ENCODE data around the gene KMT2D. TPM values are rescaled to one million over a fixed set of nuclear protein-coding genes. Genes with fewer than 3 reads are reported as not detected.

Gene KMT2D, protein sequence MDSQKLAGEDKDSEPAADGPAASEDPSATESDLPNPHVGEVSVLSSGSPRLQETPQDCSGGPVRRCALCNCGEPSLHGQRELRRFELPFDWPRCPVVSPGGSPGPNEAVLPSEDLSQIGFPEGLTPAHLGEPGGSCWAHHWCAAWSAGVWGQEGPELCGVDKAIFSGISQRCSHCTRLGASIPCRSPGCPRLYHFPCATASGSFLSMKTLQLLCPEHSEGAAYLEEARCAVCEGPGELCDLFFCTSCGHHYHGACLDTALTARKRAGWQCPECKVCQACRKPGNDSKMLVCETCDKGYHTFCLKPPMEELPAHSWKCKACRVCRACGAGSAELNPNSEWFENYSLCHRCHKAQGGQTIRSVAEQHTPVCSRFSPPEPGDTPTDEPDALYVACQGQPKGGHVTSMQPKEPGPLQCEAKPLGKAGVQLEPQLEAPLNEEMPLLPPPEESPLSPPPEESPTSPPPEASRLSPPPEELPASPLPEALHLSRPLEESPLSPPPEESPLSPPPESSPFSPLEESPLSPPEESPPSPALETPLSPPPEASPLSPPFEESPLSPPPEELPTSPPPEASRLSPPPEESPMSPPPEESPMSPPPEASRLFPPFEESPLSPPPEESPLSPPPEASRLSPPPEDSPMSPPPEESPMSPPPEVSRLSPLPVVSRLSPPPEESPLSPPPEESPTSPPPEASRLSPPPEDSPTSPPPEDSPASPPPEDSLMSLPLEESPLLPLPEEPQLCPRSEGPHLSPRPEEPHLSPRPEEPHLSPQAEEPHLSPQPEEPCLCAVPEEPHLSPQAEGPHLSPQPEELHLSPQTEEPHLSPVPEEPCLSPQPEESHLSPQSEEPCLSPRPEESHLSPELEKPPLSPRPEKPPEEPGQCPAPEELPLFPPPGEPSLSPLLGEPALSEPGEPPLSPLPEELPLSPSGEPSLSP (N-terminal part only)
- total RNA-seq: 100 to 1,000 TPM in 1 of 2 donors, 10 to 100 TPM in 1; 67.7 to 110 TPM

- Mint-ChIP-seq H3K36me3 (peaks cover 16 to 22% of the 10 kb centered on the region in 2 donors), H3K27ac (peak within 1 kb of the TSS; percentile 95 to 97), H3K9me3 (no peaks in the 10 kb centered on the region)
- ATAC-seq (peak; percentile 79 to 83), DNase-seq (ENCODE audit: low spot score in 2 of 2) (peak; percentile 85 to 92)
Measured at GRCh38 chr12:49060237-49061156, at the start of gene KMT2D. Gene KMT2D, minus strand, starts transcription at chr12:49060794. Its CDS starts 5,470 bp downstream, at chr12:49055324.

- peaks cover 5 to 7% of the 10 kb centered on the region in 2 donors for H3K36me3 Mint-ChIP-seq
- ATAC-seq (no peak), DNase-seq (ENCODE audit: low spot score in 2 of 2) (no peak)
- H3K27ac Mint-ChIP-seq: peak overlapping the region; percentile 97 to 98
- no peaks in the 10 kb centered on the region for H3K9me3 Mint-ChIP-seq
Measured at GRCh38 chr12:49109641-49110463, 49.3 kb upstream of the KMT2D start.

DNA sequence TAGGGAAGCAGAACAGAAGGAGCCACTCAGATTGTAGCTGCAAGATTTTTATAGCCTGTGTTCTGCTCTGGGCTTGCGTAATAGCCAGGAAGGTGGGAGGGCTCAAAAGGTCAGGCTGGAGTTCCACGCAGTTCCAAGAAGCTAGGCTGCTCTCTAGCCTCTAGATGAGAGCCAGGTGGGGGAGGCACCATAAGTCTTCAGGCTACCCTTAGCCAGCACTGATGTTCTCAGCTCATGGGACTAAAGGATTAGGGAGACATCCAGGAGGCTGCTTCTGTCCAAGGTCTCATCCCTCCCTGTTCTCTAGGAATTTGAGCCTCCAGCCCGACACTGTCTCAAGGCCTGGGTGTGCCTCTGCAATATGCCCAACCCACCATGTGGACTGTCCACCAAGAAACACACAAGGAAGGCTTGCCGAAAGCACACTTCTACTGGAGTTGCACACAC is 48.4 kb upstream of the KMT2D start:
- no peak for ATAC-seq
- DNase-seq (ENCODE audit: low spot score in 2 of 2): no peak
- Mint-ChIP-seq H3K36me3 (peaks cover 5 to 7% of the 10 kb centered on the region in 2 donors), H3K27ac (peak overlapping the region in 1 of 2 donors; percentile 97), H3K9me3 (no peaks in the 10 kb centered on the region)

DNA sequence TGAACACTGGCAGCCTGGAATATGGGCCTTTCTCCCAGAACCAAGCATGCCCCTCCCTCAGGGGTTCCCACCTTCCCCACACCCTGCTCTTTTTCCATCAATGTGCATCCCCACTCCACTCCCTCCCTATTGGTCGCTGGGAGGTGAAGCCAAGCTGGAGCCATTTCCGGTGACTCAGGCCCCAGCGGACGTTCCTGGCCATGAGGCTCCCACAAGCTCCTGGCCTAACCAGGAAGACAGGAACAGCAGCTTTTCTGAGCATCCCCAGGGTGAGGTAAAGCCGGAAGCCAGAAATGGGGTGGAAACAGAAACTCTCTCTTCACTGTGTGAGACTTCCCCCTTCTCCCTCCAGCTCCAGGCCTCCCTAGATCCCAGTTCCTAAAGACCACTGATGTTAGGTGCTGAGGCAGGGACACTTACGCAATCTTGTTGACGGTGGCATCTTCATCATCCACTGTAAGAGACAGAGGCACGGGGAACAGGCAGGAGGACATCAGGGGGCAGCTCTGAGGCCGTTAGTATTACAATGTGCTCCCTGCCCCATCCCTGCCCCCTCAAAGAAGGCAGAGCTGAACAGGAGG is 45.0 kb upstream of the KMT2D start:
- H3K9me3 Mint-ChIP-seq: no peaks in the 10 kb centered on the region
- ATAC-seq: no peak
- peaks cover 4% of the 10 kb centered on the region in 2 donors for H3K36me3 Mint-ChIP-seq
- no peak overlapping the region for H3K27ac Mint-ChIP-seq
- no peak for DNase-seq (ENCODE audit: low spot score in 2 of 2)

- no peaks in the 10 kb centered on the region for H3K9me3 Mint-ChIP-seq
- DNase-seq (ENCODE audit: low spot score in 2 of 2) (no peak), ATAC-seq (no peak)
- no peaks in the 10 kb centered on the region for H3K36me3 Mint-ChIP-seq
- H3K27ac Mint-ChIP-seq: no peak overlapping the region
Measured at GRCh38 chr12:49104822-49105221, 44.2 kb upstream of the KMT2D start.

DNA sequence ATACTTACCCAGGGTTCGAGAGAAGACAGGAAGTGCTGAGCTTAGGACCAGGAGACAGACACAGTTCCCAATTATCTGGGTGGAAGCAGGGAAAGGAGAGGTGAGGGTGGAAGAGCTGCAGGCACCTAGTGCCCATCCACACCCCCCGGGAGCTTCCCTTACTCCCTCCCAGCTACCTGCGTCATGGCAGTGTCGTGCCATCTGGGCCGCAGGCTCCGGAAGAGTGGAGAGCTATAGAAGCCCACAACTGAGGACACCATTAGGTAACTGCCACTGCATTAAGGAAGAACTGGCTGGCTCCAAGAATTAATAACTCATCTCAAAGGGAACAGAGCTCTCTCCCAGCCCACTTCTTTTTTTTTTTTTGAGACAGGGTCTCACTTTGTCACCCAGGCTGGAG is 39.8 kb upstream of the KMT2D start:
- DNase-seq (ENCODE audit: low spot score in 2 of 2) (no peak), ATAC-seq (no peak)
- H3K36me3 Mint-ChIP-seq: peaks cover 0 to 4% of the 10 kb centered on the region in 2 donors
- H3K27ac Mint-ChIP-seq: no peak overlapping the region
- H3K9me3 Mint-ChIP-seq: no peaks in the 10 kb centered on the region

GRCh38 chr12:49098703-49099102 is 38.1 kb upstream of the KMT2D start:
- Mint-ChIP-seq H3K27ac (no peak overlapping the region), H3K9me3 (no peaks in the 10 kb centered on the region), H3K36me3 (peaks cover 0 to 10% of the 10 kb centered on the region in 2 donors)
- ATAC-seq (no peak), DNase-seq (ENCODE audit: low spot score in 2 of 2) (no peak)

GRCh38 chr12:49098035-49098451 is 37.4 kb upstream of the KMT2D start:
- DNase-seq (ENCODE audit: low spot score in 2 of 2) (peak in 1 of 2 donors; percentile 71), ATAC-seq (peak; percentile 48 to 69)
- H3K27ac Mint-ChIP-seq: no peak overlapping the region
- peaks cover 0 to 10% of the 10 kb centered on the region in 2 donors for H3K36me3 Mint-ChIP-seq
- no peaks in the 10 kb centered on the region for H3K9me3 Mint-ChIP-seq

DNA sequence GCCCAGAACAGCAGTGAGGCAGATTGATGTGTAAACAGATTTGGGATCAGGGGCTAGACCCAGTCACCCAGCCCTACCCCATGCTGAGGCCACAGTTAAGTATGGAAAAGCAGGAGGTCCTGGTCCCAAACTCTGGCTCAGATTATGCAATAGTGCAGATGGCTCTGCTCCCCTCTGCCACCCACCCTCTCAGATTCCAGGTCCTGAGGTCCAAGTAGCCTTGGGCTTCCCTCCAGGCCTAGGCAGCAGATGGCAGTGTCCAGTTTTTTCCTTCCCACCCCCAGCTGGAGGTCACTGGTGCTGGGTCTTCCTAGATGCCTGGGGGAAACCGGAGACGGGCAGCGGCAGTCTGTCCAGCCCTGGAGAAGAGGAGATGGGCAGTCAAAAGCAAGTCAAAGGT is 36.8 kb upstream of the KMT2D start:
- DNase-seq (ENCODE audit: low spot score in 2 of 2): no peak
- Mint-ChIP-seq H3K36me3 (peaks cover 0 to 10% of the 10 kb centered on the region in 2 donors), H3K27ac (no peak overlapping the region), H3K9me3 (no peaks in the 10 kb centered on the region)
- no peak for ATAC-seq

DNA sequence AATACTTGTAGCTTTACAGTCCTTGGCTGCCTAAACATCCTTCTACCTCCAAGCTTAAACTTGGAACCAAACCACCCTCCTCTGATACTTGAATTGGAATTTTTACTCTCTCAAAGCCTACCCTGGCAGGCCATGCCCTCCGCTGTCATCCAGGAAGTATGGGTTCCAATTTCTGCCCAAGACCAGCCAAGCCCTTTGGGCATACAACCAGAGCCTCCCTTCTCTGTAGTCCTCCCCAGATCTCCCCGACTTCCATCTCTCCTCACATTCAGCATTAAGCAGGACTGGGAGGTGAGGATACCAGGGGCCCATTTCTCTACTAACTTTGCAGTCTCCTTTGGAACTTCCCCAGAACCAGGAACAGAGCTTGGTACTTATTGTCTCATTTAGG is 34.4 kb upstream of the KMT2D start:
- no peak for ATAC-seq
- Mint-ChIP-seq H3K36me3 (peaks cover 0 to 10% of the 10 kb centered on the region in 2 donors), H3K27ac (peak overlapping the region in 1 of 2 donors; percentile 5)

GRCh38 chr12:49094160-49094974 is 33.8 kb upstream of the KMT2D start, which contains the start of gene DHH:
Gene DHH, minus strand, starts transcription at chr12:49094801. Its CDS starts 289 bp downstream, at chr12:49094512.
- H3K36me3 Mint-ChIP-seq: peaks cover 0 to 10% of the 10 kb centered on the region in 2 donors
- no peak for DNase-seq (ENCODE audit: low spot score in 2 of 2)
- ATAC-seq: no peak
- no peaks in the 10 kb centered on the region for H3K9me3 Mint-ChIP-seq
- H3K27ac Mint-ChIP-seq: peak within 1 kb of the TSS in 1 of 2 donors; percentile 5

More for the DNA sequence above, 34.4 kb upstream of the KMT2D start:
- H3K9me3 Mint-ChIP-seq: no peaks in the 10 kb centered on the region
- no peak for DNase-seq (ENCODE audit: low spot score in 2 of 2)

- no peak for ATAC-seq
- H3K27ac Mint-ChIP-seq: no peak overlapping the region
- no peak for DNase-seq (ENCODE audit: low spot score in 2 of 2)
- H3K9me3 Mint-ChIP-seq: no peaks in the 10 kb centered on the region
- H3K36me3 Mint-ChIP-seq: peaks cover 0 to 10% of the 10 kb centered on the region in 2 donors
Measured at GRCh38 chr12:49093792-49094159, 33.2 kb upstream of the KMT2D start.

DNA sequence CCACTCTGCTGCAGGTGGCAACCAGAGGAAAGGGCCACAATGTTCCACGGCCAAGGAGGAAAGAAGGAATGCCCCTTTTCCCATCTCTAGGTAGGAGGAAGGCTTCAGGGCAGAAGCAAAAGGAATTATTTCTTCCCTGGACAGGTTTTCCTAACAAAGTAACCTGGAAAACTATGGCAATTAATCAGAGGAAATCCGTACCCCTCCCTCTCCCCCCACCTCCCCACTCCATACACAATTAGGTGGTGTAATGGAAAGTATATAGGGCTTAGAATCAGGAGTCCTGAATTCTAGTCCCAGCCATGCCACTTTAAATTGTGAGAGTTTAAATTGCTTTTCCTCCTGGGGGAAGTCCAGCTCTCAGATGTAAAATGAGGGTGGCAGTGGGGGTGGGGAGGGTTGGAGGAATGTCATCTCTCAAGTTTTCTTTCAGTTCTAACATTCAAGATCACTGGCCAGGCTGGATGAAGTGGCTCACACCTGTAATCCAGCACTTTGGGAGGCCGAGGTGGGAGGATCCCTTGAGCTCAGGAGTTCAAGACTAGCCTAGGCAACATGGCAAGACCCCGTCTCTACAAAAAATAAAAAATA is 32.3 kb upstream of the KMT2D start:
- Mint-ChIP-seq H3K36me3 (peaks cover 0 to 10% of the 10 kb centered on the region in 2 donors), H3K9me3 (no peaks in the 10 kb centered on the region), H3K27ac (no peak overlapping the region)
- no peak for DNase-seq (ENCODE audit: low spot score in 2 of 2)
- no peak for ATAC-seq
